NCI-H1694 (cell line): ENCODE data around the gene NUP98.

Experiments
- DNase-seq: peaks from one replicate; lab custom pipeline; 2025; lab: John Stamatoyannopoulos, UW

NUP98 gene

DNA sequence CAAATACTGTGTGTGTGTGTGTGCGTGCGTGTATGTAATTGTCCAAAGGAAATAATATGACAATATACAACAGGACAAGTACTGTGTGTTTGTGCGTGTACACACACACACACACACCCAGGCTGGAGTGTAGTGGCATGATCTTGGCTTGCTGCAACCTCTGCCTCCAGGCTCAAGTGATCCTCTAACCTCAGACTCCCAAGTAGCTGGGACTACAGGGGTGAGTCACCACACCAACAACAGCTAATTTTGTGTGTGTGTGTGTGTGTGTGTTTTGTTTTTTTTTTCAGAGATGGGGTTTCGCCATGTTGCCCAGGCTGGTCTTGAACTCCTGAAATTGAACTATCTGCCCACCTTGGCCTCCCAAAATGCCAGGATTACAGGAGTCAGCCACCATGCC is 61.5 kb downstream of the NUP98 start:
- no peak for DNase-seq

DNA sequence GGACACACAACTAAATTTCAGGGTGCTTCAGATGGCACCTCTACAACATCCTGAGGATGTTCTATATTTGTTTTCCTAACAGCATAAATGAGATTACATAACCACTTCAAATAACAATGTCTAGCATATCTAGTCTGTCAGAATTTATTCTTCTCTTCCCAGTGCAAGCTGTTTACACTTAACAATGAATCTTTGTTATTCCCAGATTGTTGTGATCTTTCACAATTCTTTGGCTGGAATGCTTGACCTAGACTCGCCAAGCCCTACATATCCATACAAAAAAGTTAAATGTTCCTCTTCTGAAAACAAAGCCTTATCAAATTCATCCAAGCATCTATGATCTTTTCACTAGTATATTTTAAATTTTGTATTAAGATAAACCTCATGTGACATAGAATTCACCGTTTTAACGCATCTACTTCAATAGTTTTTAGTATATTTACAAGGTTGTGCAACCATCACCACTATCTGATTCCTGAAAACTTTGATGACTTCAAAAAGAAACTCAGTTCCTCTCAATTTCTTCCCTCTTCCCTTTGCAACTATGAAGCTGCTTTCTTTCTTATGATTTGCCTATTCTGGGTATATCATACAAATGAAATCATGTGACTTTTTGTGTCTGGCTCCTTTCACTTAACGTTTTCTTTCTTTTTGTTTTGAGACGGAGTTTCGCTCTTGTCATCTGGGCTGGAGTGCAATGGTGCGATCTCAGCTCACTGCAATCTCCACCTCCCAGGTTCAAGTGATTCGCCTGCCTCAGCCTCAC is 64.5 kb downstream of the NUP98 start:
- DNase-seq, result no peak

GRCh38 chr11:3723014-3723708 is 74.2 kb downstream of the NUP98 start:
- no peak for DNase-seq

DNA sequence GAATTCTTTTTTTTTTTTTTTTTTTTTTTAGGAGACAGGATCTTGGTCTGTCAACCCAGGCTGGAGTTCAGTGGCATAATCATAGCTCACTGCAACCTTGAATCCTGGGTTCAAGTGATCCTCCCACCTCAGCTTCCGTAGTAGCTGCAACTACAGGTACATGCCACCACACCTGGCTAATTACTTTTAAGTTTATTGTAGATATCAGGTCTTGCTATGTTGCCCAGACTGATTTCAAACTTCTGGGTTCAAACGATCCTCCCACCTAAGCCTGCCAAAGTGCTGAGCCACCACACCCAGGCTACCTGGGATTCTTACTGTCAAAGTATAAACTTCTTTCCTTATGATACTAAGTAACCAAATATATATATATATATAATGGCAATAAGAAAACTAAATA is 75.3 kb downstream of the NUP98 start:
- DNase-seq, result no peak

- no peak for DNase-seq
These were observed 76.4 kb downstream of the NUP98 start for GRCh38 chr11:3720997-3721396.

- no peak for DNase-seq
These were observed 85.1 kb downstream of the NUP98 start for GRCh38 chr11:3712274-3712673.

GRCh38 chr11:3710485-3711259 is 86.7 kb downstream of the NUP98 start:
- DNase-seq, result no peak

GRCh38 chr11:3709977-3710376 is 87.4 kb downstream of the NUP98 start:
- no peak for DNase-seq

GRCh38 chr11:3707176-3707575 is 90.2 kb downstream of the NUP98 start:
- no peak for DNase-seq

DNA sequence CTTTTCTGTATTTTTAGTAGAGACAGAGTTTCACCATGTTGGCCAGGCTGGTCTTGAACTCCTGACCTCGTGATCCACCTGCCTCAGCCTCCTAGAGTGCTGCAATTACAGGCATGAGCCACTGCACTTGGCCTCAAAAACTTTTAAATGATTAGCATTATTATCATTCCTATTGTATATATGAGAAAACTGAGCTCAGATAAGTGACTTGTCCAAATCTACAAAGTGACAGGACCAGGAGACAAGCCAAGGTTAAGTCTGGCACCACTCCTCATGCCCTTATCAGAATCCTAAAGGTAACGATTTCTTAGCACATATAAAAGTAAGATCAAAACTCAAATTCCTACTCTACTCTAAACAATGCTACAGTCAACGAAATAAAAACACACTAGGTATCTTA is 94.0 kb downstream of the NUP98 start:
- DNase-seq, result no peak

DNA sequence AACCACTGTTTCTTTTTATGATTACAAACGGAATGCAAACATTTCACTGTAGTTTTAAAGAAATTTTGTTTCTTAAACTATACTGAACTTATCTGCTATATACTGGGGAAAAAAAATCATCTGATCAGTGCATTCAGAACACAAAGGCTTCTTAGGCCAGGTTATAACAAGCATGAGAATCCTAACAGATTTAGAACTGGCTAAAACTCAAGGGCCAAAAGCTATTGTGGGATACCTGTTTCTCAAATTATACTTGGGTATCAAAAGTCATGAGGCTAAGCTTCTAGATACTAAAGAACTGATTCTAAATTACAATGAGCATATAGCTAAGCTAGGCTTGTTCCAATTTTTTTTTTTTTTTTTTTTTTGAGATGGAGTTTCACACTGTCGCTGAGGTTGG is 96.4 kb downstream of the NUP98 start:
- DNase-seq, result no peak

DNA sequence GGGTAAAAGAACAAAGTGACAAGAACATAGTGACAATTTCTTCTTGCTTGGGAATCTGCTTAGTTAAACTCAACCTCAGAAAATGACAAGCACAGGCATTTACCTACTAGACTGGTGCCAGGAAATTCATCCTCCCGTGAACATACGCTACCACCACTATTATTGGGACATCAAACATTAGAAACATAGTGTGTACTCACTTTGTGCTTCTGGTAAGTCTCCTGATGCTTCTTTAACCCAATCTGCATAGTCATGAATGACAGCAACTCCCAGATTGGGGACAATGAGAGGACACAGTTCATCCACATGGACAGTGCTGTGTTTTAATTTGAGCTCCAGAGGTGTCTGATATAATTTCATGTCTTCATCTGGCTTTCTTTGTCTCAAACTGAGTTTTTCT is 96.9 kb downstream of the NUP98 start:
- DNase-seq, result no peak

DNA sequence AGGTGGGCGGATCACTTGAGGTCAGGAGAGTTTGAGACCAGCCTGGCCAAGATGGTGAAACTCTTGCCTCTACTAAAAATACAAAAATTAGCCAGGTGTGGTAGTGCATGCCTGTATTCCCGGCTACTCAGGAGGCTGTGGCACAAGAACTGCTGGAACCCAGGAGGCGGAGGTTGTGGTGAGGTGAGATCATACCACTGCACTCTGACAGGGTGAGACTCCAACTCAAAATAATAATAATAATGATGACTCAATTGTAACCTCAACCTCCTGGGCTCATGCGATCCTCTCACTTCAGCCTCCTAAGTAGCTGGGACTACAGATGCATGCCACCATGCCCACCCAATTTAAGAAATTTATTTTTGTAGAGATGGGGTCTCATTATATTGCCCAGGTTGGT is 110.6 kb downstream of the NUP98 start:
- no peak for DNase-seq

DNA sequence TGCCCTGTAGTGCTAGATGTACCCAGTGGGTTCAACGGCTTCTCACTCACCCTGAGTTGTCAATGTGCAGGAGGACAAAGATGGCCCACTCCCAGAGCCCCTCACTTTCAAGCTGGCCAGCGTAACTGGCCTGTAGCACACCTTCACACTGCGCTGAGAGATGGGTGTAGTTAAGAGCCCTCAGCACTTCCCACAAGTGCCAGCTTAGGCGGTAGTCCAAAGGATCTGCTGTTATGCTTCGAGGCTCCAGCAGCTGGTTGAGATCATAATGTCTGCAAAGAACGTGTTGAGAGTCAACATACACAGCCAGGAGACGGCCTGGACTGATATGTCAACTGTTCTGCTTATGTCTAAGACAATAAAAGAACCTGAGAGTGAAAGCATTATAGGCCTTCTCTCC is 111.4 kb downstream of the NUP98 start:
- DNase-seq, result no peak

DNA sequence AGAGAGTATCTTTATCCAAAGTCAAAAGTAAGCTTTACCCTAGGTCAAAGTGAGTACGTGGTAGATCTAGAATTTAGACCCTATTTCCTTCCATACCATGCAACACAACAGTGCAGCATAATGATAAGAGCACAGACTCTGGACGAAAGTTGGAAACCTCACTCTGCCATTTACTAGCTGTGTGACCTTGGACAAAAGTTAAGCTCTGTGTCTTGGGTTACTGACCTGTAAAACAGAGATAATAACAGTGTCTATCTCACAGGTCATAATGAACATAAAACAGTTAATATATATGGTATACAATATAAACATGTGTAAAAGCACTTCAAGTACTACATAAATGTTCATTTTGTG is 112.6 kb downstream of the NUP98 start:
- DNase-seq, result no peak

GRCh38 chr11:3684129-3684818 is 113.1 kb downstream of the NUP98 start:
- DNase-seq, result no peak

GRCh38 chr11:3683039-3683438 is 114.3 kb downstream of the NUP98 start:
- DNase-seq, result no peak

DNA sequence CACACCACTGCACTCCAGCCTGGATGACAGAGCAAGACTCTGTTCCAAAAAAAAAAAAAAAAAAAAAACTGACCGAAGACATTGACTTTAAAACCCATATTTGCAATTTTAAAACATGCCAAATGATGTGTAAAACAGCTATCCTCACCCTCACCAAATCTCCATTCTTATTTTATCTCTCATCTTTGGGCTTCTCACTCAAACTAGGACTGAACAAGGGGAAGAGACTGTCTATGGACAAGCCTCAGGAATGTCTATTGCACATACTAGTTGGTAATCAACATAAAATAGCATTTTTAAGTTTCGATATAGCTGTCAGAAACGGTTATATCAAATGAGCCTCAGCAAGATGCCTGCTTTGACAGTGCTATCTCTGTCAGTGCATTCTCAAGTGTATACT is 118.3 kb downstream of the NUP98 start:
- no peak for DNase-seq

DNA sequence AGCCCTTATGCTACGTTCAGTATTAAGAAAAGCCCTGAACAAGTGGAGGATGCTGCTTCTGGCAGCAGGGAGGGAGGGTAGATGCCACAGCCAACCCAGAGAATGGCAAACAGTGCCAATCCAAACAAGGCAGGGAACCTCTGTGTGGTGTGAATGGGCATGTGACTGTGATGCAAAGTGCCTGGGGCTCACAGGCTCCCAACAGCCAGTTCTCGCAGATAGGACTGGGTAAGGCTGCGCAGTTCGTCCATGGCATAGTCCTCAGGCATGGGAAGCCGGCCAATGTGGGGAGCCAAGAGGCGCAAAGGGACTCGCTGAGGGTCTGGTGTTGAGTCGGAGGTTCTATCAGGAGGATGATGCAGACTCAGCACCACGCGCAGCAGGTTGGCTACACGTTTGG is 121.4 kb downstream of the NUP98 start:
- no peak for DNase-seq

DNA sequence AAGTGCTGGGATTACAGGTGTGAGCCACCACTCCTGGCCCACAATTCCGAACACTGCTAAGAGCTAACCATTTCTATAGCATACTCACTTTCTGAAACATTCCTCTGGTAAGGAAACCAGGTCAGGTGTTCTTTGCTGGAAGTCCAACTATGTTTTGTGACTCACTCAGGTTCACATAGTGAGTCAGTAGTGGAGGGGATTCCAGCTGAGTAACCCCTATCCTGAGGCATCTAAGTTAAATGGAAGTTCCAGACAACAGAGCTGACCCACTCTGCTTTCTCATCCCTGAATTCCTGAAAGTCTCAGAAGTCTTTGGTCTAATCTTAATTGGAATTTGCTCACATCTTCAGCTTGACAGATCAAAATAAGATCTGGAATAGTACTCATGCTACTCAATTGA is 123.2 kb downstream of the NUP98 start:
- no peak for DNase-seq

DNA sequence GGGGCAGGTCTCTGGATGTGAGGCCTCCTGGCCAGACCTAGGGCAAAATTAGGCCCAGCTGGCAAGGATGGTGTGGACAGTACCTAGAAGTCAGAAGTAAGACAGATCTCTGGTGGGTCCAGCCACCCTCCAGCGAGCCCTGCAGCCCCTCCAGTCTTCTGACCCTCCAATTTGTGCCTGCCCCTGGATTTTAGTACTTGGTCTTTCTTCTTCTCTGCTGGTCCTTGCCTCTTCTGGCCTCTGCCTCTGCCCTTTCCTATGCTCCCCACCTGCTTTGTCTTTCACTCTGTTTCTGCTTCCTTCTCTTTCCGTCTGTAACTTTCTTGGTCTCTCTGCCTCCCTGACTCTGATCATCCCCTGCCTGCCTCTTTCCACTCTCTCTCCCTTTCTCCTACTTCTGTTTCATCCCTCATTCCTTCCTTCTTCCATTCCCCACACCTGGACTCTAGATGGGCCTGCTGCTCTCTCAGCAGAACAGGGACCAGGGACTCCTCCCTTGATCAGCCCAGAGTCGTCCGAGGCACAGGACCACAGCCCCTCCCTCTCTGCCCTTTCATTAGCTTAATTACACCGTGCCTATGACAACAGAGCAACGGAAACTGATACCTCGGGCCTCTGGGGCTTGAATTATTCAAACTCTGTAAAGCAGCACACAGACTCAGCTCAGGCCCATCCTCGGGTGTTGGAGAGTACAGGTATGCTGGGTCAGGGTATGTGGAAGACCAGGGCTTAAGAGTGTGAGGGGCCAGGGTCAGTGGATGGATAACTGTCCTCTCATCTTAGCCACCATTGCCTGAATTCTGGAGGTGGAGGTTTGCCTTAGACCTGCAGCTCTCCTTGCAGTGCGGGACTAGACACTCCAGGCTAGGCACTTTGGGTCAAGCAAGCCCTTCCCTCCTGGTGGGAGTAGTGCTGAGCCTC is 125.8 kb downstream of the NUP98 start, which contains the start of gene CHRNA10:
Gene CHRNA10 (minus strand): TSS at position 51 of the 921 bp plus-strand sequence. CDS start 72 bp downstream, outside the sequence.
- no peak for DNase-seq
